B cell (primary cell): Measurements from ENCODE around the gene PML. TPM values are rescaled to one million over a fixed set of nuclear protein-coding genes. Genes with fewer than 3 reads are reported as not detected.
"Not testable (repeated sequence)": the region's sequence is repeated elsewhere in the genome, so short reads cannot be mapped to it uniquely, and the experiment has no call there.

Experiments
- ATAC-seq: fragments of 200-7000 bp; cut with Tn5 transposase; one replicate; pipeline ENCODE4 v1.10.0; 2021; ENCODE audit warnings: low read depth, mild to moderate bottlenecking, moderate number of reproducible peaks, moderate library complexity
- CTCF ChIA-PET: fragments of 350-600 bp; sonication (Branson Sonifier 250); formaldehyde crosslinking; loops from one replicate; lab custom pipeline; 2021; ENCODE audit warnings: antibody characterized with exemption, inconsistent platforms; lab: Charles Lee
- POLR2A ChIA-PET: fragments of 350-600 bp; sonication (Branson Sonifier 250); formaldehyde crosslinking; loops from one replicate; lab custom pipeline; 2021; ENCODE audit warnings: antibody characterized with exemption; lab: Charles Lee
- DNase-seq: peaks from one replicate; pipeline ENCODE4 v3.0.0; 2013
- H2AFZ ChIP-seq: 2 replicates; pipeline ENCODE4 v1.6.1; 2012; ENCODE audit warnings: mild to moderate bottlenecking, low read depth, low read length; ENCODE audit not compliant: insufficient read depth, poor library complexity, severe bottlenecking
- H3K27ac ChIP-seq, 2 donors: 1 replicate in 1 of 2; 2 replicates in 1 of 2; pipeline ENCODE4 v1.5.1; 2012 to 2013; ENCODE audit warnings: low read length in 2 of 2, mild to moderate bottlenecking in 2 of 2, moderate library complexity in 1 of 2
- H3K27me3 ChIP-seq, 4 experiments: fragments of 200-600 bp in 1 of 4; sonication (generic) in 1 of 4; replicated peaks in 1 of 4; 1 replicate in 2 of 4; 2 replicates in 2 of 4; pipeline versions ENCODE4 v1.6.1 to v1.7.0; 2013 to 2016; ENCODE audit warnings: low read length in 3 of 4, mild to moderate bottlenecking in 2 of 4, mixed read lengths in 1 of 4, moderate library complexity in 1 of 4; ENCODE audit not compliant: insufficient read depth in 4 of 4, control insufficient read depth in 3 of 4; ENCODE audit errors: control extremely low read depth in 1 of 4
- H3K36me3 ChIP-seq, 2 experiments: replicated peaks in 1 of 2; 1 replicate in 1 of 2; 2 replicates in 1 of 2; pipeline versions ENCODE4 v1.6.1 to v1.7.1; 2013; ENCODE audit warnings: low read length in 1 of 2; ENCODE audit not compliant: insufficient read depth in 2 of 2, control insufficient read depth in 1 of 2; ENCODE audit errors: control extremely low read depth in 1 of 2, extremely low read depth in 1 of 2
- H3K4me1 ChIP-seq, 2 donors: fragments of 200-600 bp in 1 of 2; sonication (generic) in 1 of 2; 1 replicate in 1 of 2; 2 replicates in 1 of 2; pipeline versions ENCODE4 v1.5.1 to v1.6.1; 2013 to 2017; ENCODE audit warnings: low read length in 2 of 2; ENCODE audit not compliant: control insufficient read depth in 2 of 2, insufficient read depth in 2 of 2
- H3K4me2 ChIP-seq: replicated peaks from 2 replicates; pipeline ENCODE3; 2012; ENCODE audit warnings: mild to moderate bottlenecking, low read depth, low read length; ENCODE audit not compliant: poor library complexity, severe bottlenecking
- H3K4me3 ChIP-seq, 5 experiments: fragments of 200-600 bp in 1 of 5; sonication (generic) in 1 of 5; 1 replicate in 3 of 5; 2 replicates in 2 of 5; pipeline versions ENCODE4 v1.5.1 to v1.7.0; 2011 to 2016; ENCODE audit warnings: low read length in 4 of 5, mild to moderate bottlenecking in 4 of 5, low read depth in 2 of 5, control low read depth in 1 of 5, moderate library complexity in 1 of 5; ENCODE audit not compliant: insufficient read depth in 1 of 5; ENCODE audit errors: control extremely low read depth in 1 of 5, extremely low read depth in 1 of 5
- H3K79me2 ChIP-seq: fragments of 200-600 bp; sonication (generic); one replicate; pipeline ENCODE4 v1.6.0; 2016; ENCODE audit warnings: low read length; ENCODE audit not compliant: control insufficient read depth, insufficient read depth
- H3K9ac ChIP-seq: fragments of 200-600 bp; sonication (generic); 2 replicates; pipeline ENCODE4 v1.6.1; 2017; ENCODE audit warnings: mild to moderate bottlenecking, low read length, moderate library complexity
- H3K9me3 ChIP-seq, 3 donors: one replicate each; pipeline versions ENCODE4 v1.6.1 to v1.7.1; 2013; ENCODE audit warnings: low read length in 2 of 3; ENCODE audit not compliant: control insufficient read depth in 2 of 3, insufficient read depth in 1 of 3; ENCODE audit errors: control extremely low read depth in 1 of 3
- H4K20me1 ChIP-seq: 2 replicates; pipeline ENCODE4 v1.6.0; 2012; ENCODE audit warnings: mild to moderate bottlenecking, low read length; ENCODE audit not compliant: insufficient read depth, control insufficient read depth, poor library complexity, severe bottlenecking
- H3K27ac Mint-ChIP-seq: one replicate; pipeline ENCODE4 v1.8.0; 2021; ENCODE audit warnings: mixed read lengths
- H3K27me3 Mint-ChIP-seq: one replicate; pipeline ENCODE4 v1.8.0; 2021; ENCODE audit warnings: mixed read lengths
- H3K4me1 Mint-ChIP-seq: one replicate; pipeline ENCODE4 v1.8.0; 2021; ENCODE audit warnings: mixed read lengths
- H3K4me3 Mint-ChIP-seq: one replicate; pipeline ENCODE4 v1.8.0; 2021; ENCODE audit warnings: mixed read lengths
- H3K9me3 Mint-ChIP-seq: one replicate; pipeline ENCODE4 v1.8.0; 2022; ENCODE audit warnings: mixed read lengths; ENCODE audit not compliant: insufficient read depth
- WGBS: methylation state at CpG from one replicate; pipeline ENCODE4 v1.1.5; 2013; ENCODE audit warnings: missing lambda C conversion rate; ENCODE audit not compliant: insufficient coverage; 5-methylcytosine and 5-hydroxymethylcytosine counted together
- intact Hi-C: fragments of 100-400 bp; cut with micrococcal nuclease; formaldehyde crosslinking; loops from one replicate; pipeline ENCODE4 v1.10.0; 2022
- polyA plus RNA-seq: library from polyadenylated mRNA; depleted of rRNA; stranded (reverse); fragments of >200 nt; gene quantifications from 2 replicates; pipeline ENCODE4 v1.2.3, GENCODE V29; 2012
- small RNA-seq: library from RNA; depleted of rRNA; stranded (forward); fragments of <200 nt; gene quantifications from one replicate; pipeline ENCODE3, GENCODE V24; 2012; ENCODE audit warnings: low replicate concordance, low read depth; ENCODE audit not compliant: insufficient read length
- total RNA-seq, 2 donors: library from RNA; stranded (reverse); fragments of 120-200 nt in 1 of 2; gene quantifications; 1 replicate in 1 of 2; 2 replicates in 1 of 2; pipeline versions ENCODE4 v1.2.3 to v1.2.4, GENCODE V29; 2013 to 2022

The PML gene
- total and polyA plus RNA-seq, 2 donors (not counting 1 experiment from before 2014, with no cell fraction given) = 59.2 to 66.3 TPM

DNA sequence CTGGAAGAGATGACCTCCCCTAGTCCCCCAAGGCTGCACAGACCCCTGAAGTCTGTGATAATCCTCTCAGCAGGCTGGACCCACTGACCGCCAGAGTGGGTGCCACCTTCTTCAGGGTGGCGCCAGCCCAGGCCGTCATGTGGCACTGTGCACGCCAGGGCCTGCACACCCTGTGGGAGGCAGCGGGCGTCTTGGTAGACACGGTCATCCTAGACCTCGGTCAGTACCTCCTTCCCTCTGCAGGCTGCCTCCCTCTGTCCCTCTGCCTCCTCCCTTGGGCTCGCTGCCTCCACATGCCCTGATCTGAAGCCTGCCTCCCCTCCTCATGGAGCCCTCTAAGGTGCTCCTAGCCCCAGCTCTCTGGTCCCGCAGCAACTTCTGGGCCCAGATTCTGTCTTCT lies 101.1 kb downstream of the PML start:
- H3K27me3 ChIP-seq, H3K4me2 ChIP-seq, H3K27ac Mint-ChIP-seq, H3K4me1 Mint-ChIP-seq, H3K9ac ChIP-seq, intact Hi-C loops, POLR2A ChIA-PET, DNase-seq, H3K9me3 ChIP-seq, H3K4me3 Mint-ChIP-seq, H2AFZ ChIP-seq, ATAC-seq, H3K4me3 ChIP-seq, H3K9me3 Mint-ChIP-seq, H3K27ac ChIP-seq, H3K4me1 ChIP-seq, H3K36me3 ChIP-seq, H4K20me1 ChIP-seq, H3K79me2 ChIP-seq, CTCF ChIA-PET, H3K27me3 Mint-ChIP-seq: not testable (repeated sequence)
- no CpG with 5 or more reads among the region's 10 CpGs for WGBS

DNA sequence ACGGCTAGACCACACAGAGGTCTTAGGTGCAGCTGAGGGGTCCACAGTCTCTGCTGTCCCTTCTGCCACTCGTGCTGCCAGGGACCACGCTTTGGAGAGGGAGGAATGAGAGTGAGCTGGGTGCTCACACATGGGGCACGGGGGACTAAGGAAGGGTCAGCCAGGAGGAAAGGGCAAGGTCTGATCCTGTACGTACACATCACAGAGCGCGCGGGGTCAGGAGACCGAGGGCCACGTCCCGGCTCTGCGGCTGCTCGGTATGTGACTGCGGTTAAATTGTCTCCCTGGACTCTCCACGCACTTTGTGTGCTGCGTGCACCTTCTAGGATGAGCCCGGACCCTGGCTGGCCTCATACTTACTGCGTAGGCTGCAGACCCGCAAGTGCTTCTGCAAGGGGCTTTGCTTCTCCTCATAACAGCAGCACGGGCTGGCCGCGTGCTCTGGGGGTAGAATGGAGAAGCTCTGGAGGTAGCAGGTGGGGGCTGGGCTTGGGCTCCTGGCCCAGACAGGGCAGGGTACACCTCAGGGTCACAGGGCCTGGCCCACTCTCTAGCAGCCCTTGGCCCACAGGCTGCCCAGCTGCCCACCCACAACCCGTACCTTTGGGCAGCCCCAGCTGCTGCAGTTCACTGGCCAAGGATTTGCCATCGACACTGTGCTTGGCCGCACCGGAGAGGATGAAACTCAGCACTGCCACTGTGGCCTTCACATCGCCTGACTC lies 102.4 kb downstream of the PML start:
- WGBS = no CpG with 5 or more reads among the region's 27 CpGs
- H3K4me1 Mint-ChIP-seq, DNase-seq, H3K9me3 Mint-ChIP-seq, H3K4me2 ChIP-seq, H3K9me3 ChIP-seq, H3K27me3 ChIP-seq, H3K27ac ChIP-seq, POLR2A ChIA-PET, intact Hi-C loops, H3K27me3 Mint-ChIP-seq, H3K36me3 ChIP-seq, H3K9ac ChIP-seq, H2AFZ ChIP-seq, H3K4me3 ChIP-seq, H3K79me2 ChIP-seq, ATAC-seq, CTCF ChIA-PET, H4K20me1 ChIP-seq, H3K4me3 Mint-ChIP-seq, H3K27ac Mint-ChIP-seq, H3K4me1 ChIP-seq: not testable (repeated sequence)

Small RNA genes lying within 50 kb of the gene (small RNA-seq; reads per million reads assigned to genes)
- gene RN7SL429P = not detected

Other genes with a start within 250 kb of the PML start
- gene INSYN1, start 241.4 kb upstream of the PML start, total RNA-seq = not detected in 2 replicates
- not detected in 2 replicates for gene INSYN1, start 241.4 kb upstream of the PML start, polyA plus RNA-seq
- gene TBC1D21, start 121.2 kb upstream of the PML start, total RNA-seq = not detected in 2 replicates
- gene TBC1D21, start 121.2 kb upstream of the PML start, polyA plus RNA-seq = not detected in 2 replicates
- 0.49 and 0.61 TPM in 2 replicates for gene LOXL1, start 68.3 kb upstream of the PML start, total RNA-seq
- gene LOXL1, start 68.3 kb upstream of the PML start, polyA plus RNA-seq = 0.21 and 0.46 TPM in 2 replicates
- gene STOML1, start 2.4 kb upstream of the PML start, total RNA-seq = 6.2 and 8.3 TPM in 2 replicates
- gene STOML1, start 2.4 kb upstream of the PML start, polyA plus RNA-seq = 7.7 and 11.3 TPM in 2 replicates
- 1.0 TPM in 1 of 2 replicates, not detected in the other for gene GOLGA6A, start 87.8 kb downstream of the PML start, total RNA-seq
- gene GOLGA6A, start 87.8 kb downstream of the PML start, polyA plus RNA-seq = 0.31 TPM in 1 of 2 replicates, not detected in the other
- gene ISLR2, start 135.9 kb downstream of the PML start, total RNA-seq = not detected in 2 replicates
- not detected in 2 replicates for gene ISLR2, start 135.9 kb downstream of the PML start, polyA plus RNA-seq
- gene ISLR, start 179.0 kb downstream of the PML start, total RNA-seq = not detected in 2 replicates
- not detected in 2 replicates for gene ISLR, start 179.0 kb downstream of the PML start, polyA plus RNA-seq
- gene STRA6, start 208.1 kb downstream of the PML start, total RNA-seq = not detected in 2 replicates
- gene STRA6, start 208.1 kb downstream of the PML start, polyA plus RNA-seq = not detected in 2 replicates
- not detected in 2 replicates for gene CCDC33, start 241.6 kb downstream of the PML start, total RNA-seq
- gene CCDC33, start 241.6 kb downstream of the PML start, polyA plus RNA-seq = not detected in 2 replicates